ENCODE data around the gene SLC8B1.
"Not testable (repeated sequence)": the region's sequence is repeated elsewhere in the genome, so short reads cannot be mapped to it uniquely, and the experiment has no call there.

Gene SLC8B1

DNA sequence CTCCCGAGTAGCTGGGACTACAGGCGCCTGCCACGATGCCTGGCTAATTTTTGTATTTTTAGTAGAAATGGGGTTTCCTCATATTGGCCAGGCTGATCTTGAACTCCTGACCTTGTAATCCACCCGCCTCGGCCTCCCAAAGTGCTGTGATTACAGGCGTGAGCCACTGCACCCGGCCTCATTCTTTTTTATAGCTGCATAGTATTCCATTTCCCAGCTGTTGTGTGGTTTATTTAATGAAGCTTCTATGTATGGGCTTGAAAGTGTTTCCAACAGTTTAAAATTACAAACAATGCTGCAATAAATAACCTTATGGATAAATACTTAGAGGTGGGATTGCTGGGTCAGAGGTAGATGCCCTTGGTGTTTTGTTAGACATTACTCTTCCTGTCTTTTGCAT is 19.3 kb upstream of the SLC8B1 start:
- DNase-seq, result not testable (repeated sequence)

DNA sequence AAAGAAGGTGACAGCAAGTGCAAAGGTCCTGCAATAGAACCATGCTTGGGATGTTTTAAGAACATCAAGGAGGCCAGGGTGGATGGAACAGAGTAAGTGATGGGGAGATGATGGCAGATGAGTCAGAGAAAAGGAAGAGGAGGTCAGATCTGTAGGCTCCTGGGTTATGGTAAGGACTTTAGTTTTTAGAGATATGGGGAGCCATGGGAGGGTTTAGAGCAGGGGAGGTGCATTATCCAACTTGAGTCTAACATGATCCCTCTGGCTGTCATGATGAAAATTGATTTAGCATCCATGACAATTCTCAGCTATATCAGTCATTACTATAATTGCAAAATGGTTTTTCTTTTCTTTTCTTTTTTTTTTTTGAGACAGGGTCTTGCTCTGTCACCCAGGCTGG is 16.2 kb upstream of the SLC8B1 start:
- DNase-seq, result no peak

DNA sequence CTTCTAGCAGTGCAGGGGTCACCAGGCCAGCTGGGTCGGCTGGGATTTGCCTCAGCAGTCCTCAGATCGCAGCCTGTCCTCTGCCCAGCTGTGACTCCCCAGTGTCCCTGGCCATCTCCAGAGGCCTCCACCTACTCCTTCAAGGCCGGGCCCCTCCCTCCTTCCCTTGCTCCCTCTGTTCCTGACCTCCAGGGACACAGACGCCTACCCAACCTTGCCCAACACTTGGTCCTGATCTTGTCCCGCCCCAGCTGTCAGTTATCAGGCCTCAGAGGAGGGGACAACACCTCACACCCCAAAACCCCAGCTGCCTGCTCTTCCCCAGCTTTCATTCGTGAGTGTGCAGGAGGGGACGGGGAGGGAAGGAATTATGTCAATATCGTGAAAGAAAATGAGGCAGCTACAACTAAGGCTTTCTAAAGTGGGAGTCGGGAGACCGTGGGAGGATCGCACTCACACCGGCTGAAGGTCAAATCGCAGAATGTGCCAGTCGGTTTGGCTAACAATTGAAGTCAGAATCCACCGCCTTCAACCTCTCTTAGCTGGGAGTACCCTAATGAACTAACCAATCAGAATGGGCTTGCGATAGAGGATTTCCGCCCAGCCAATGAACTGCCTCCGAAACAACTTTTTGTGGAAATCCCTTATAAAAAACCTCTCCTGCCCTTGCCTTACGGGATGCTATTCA is 14.1 kb upstream of the SLC8B1 start:
- no peak for DNase-seq

DNA sequence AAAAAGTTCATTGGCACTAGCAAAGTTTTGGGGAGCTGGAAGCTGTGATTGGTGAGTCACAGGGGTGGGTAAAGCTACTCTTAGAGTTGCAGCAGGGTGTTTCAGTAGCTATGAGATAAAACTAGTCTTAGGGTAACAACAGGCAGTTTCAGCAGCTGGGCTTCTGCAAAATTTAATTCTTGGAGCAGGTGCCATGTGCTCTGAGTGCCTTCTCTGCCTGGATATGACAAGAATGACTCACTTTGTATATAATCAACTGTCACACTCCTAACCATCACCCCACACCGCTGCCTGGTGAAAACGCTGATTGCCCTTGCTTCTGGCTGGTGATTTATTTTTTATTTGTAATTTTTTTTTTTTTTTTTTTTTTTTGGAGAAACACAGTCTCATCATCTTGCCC is 13.0 kb upstream of the SLC8B1 start:
- no peak for DNase-seq

DNA sequence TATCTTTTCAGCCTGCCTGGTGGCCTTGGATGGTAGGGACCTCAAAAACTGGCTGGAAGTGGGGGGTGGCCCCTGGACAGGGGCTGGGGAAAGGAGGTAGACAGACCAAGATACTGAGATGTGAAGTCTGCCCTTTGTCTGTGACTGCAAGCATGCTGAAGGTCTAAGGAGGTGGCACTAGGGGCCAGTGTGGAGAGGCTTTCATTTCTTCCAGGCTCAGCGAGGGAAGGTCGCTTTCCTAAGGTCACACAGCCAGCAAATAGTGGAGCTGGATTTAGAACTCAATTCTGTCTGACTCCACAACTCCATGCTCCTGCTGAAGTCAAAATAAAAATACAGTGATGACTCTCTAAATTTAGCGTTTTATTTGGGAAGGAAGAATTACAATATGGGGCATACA is 12.2 kb upstream of the SLC8B1 start:
- no peak for DNase-seq

DNA sequence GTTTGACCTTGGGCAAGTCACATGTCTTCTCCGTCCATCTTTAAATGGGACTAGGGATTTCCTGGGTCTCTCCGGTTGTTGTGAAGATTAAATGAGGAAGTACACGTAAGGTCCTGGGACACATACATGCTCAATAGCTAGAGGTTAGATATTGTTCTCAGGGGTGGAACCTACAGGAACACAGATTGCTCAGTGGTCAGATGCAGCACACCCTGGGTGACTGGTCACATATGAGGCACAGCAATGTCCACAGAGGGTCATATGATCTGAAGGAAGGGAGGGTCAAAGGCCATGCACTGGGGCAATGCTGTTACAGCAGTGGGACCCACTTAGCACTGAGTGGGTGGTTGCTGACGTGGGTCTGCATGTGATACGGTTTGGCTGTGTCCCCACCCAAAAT is 11.4 kb upstream of the SLC8B1 start:
- no peak for DNase-seq

DNA sequence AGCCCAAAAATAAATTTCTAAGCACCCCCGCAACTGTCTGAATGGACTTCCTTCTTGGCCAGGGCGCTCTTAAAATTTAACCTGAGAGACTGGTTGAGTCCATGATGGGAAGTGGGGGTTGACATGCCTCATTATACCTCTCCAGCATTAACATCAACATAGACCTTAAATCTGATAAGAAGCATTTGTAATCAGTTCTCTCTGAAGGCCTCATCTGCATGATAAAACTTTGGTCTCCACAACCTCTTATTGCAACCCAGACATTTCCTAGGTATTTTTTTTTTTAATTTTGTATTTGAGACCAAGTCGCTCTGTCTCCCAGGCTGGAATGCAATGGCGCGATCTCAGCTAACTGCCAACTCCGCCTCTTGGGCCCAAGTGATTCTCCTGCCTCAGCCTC is 10.4 kb upstream of the SLC8B1 start:
- DNase-seq, result no peak

DNA sequence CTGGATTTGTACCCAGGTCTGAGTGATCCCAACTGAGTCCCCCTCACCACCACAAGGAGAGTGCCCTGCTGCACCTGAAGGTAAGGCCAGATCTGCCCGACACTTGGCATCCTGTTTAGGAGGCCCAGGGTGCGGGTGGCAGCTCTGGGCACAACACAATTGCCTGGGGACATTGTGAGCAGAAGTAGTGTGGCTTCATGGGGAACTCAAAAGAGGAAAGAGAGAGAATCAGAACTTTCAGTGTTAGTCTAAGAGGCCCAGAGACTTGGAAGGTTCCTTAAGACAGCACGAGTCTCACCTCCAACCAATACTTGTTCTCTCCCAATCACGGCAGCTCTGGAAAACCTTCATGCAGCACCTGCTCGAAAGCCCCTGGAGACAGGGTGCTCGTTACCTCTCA is 6.6 kb upstream of the SLC8B1 start:
- no peak for DNase-seq

DNA sequence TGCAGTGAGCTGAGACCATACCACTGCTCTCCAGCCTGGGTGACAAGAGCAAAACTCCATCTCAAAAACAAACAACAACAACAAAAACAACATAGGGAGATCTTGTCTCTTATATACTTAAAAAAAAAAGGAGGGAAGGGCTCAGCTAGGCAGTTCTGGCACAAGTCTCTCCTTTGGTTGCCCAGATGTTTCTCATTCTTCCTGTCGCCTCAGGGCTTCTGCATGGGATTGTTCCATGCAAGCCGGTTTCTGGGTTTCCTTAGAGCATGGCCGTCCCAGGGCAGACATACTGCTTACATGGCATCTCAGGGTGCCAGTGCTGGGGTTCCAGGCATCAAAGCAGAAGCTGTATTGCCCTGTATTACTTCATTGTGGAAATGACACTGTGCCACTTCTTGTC is 5.2 kb upstream of the SLC8B1 start:
- no peak for DNase-seq

DNA sequence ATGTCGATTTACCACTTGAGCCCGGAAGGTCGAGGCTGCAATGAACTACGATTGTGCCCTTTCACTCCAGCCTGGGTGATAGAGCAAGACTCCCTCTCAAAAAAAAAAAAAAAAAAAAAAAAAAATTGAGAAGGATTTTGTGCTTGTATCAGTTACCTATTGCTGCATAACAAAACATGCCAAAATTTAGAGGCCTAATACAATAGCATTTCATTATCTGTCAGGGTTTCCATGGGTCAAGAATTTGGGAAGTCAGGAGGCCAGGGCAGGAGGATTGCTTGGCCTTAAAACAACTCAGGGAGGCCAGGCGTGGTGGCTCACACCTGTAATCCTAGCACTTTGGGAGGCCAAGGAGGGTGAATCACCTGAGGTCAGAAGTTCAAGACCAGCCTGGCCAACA is 4.6 kb upstream of the SLC8B1 start:
- no peak for DNase-seq

DNA sequence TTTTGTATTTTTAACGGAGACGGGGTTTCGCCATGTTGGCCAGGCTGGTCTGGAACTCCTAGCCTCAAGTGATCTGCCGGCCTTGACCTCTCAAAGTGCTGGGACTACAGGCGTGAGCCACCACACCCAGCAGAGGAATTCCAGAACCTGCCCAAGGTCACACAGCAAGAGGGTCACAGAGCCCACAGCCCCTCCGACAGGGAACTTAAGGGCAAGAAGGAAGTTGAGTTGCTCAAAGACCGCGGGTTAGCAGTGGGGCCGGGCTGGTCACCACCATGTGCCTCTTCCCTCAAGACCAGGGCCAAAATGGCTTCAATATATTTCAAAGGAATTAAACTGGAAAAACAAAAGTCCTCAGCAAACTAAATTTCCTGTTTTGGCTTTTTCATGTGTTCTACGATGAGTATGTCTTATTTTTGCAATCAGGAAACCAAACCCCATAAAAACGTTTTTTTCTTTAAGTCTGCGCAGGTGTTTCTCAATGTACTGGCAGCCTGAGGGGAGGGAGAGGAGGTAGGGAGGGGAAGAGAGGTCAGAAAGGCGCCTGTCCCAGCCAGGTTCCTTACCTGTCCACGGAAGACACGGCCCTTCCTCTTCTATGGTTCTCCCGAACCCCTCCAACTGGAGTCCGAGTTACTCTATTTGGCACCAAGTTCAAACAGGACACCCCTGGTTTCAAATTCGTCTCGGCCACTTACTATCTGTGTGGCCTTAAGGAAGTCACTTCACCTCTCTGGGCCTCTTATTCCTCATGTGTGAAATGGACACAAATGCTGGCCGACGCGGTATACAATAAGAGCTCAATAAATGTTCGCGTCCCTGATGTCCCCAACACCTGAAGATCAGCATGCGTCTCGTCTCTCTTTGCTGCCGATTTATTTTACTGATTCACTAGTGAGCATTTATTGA is 778 bp downstream of the SLC8B1 start:
- DNase-seq, result no peak

DNA sequence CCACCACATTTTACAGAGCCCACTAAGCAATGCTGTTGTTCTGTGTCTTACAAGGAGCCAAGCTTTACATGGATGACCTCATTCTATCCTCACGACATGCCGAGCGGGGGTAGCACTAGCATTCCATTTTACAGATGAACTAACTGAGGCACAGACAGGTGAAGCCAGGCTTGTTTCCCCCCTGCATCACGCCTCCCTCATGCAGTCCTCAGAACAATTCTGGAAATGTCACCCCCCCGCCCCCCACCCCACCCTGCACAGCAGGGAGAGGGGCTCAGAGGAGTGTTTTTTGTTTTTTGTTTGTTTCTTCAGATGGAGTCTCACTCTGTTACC is 1.5 kb downstream of the SLC8B1 start:
- no peak for DNase-seq

DNA sequence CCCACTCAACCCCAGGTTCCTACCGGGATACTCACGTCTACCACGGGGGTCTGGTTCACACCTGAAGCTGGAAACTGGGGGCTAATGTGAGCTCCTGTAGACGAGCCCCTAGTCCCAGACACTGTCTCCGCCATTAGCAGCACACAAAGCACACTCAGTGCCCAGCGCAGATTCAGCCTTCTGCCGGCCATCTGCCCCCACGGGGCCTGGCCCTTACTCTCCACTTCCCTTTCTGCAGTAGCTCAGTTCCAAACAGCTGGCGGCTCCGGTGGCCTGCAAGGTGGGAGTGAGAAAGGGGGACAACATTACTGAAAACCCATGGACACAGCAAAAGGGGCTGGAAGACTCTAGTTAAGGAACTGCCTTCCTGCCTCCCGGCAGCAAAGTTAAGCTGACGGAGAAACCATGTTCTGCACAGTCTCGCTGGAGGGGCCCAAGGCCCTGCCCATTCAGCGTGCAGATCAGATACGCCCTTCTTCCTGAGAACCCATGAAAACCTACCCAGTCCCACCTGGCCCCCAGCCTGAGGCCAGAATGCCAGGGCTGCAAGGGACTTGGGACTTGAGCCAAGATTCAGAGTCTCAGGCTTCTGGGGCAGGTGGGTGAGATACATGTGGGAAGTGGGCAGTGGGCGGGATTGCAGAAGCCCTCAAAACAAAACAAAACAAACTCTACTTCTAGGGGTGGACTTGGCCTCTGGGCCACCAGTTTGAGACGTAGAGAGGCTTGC is 2.1 kb downstream of the SLC8B1 start:
- no peak for DNase-seq

DNA sequence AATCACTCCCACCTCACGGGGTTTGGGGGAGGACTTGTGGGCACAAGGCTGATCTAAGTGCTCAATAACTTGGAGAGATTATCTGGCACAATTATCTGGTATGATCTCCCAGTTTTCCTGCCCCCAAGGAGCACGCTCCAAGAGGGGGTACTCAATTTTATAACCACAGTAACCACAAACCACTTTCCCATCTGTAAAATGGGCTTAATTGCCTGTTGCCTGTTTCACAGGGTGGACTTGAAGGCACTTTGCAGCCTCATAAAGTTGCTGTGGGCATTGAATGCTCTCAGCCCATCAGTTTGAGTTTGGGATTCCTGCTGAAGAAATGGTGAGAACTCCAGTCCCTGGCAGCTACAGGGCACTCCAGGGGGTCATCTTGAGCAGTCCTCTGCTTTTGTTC is 4.4 kb downstream of the SLC8B1 start:
- DNase-seq, result no peak

DNA sequence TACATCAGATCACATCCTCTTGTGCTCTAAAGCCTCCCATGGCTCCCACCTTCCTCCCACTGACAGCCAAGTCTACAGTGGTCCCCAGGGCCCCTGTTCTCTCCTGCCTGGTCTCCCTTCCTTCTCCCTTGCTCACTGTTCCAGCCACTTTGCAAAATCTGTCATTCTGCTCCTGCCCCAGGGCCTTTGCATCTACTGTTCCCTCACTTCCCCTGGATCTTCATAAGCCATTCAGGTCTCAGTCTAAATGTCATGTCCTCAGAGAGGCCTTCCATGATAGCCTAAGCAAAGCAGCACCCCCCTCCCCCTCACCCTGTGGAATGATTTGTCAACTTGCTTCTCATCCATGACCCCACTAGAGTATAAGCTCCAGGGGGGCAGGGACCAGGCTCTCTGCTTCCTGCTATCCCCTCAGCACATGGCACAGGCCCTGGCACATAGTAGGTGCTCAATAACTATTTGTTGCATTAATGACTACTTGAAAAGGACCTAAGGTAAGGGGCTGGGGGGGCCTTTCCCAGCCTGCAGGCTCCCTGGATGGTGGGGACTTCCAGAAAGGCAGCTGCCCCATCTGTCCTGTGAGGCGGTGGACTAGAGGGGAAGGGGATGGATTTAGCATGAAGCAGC is 5.0 kb downstream of the SLC8B1 start:
- no peak for DNase-seq

DNA sequence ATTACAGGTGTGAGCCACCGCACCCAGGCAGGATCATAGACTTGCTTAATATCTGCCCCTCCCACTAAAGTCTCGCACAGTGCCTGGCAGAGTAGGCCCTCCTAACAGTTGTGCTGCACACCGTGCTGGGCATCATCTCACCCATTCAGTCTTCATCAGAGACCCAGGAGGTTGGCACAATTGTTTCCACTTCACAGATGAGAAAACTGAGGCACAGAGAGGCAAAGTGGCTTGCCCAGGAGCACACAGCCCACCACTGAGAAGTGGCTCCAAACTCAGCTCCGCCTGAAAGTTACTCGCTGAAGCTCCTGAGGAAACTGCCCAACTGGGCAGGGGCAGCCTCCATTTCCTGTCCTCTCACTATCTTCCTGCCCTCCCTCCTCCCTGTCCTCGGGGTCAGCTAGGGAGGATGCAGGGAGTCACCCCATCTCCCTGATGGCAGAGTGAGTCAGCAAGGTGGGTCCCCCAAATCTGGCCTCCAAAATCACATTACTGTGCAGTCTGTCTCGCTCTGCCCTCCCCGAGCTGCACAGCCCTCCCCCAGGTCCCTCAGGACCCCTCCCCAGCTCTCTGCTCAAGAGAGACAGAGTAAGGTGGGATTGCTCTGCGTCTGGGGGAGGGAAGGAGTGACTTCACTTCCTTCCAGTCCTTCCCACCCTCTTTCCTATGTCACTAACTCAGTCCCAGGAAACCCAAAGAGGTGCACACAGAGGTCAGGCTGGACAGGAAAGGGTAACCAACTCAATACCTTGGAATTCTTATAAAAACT is 5.7 kb downstream of the SLC8B1 start:
- no peak for DNase-seq

DNA sequence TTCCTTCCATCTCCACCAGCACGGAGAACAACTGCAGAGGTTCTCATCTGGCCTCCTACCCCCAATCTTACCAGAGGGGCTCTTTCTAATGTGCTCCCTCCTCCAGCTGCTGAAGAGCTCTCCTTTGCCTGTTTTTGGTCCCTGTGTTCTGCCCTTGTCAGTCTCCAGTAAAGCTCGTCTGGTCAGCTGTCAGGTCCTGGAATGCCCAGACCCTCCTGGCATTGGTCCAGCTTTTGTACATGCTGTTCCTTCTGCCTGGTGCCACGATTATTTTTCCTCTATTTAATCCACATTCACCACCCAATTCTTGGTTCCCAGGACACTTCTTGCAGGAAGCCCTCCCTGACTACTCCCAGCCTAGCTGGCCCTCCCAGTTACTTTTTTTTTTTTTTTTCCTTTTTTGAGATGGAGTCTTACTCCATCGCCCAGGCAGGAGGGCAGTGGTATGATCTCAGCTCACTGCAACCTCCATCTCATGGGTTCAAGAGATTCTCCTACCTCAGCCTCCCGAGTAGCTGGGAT is 6.5 kb downstream of the SLC8B1 start:
- no peak for DNase-seq

DNA sequence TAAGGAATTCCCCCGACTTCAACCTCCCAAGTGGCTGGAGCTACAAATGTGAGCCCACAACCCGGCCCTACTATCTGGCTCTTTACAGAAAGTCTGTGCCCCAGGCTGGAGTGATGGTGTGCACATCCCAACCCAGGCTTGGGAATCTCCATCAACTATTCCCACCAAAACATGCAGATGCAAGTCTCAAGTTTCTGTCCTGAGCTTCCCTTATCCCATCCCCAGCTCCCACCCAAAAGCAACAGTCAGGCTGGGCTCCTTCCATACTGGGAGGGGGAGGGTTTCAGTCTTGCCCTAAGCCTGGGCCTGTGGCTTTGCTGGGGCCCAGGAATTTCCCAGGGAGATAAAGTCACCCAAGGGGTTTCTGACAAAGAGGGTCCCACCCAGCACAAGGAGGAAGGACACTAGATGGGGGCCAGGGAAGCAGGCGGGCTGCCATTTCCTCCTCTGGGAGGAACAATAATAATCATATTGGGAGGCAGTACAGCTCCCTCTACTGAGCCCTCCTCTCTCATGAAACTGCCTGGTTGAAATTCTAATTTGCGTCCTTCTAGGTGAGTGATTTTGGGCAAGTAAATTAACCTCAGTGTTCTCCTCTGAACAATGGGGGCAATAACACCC is 8.0 kb downstream of the SLC8B1 start:
- DNase-seq, result no peak

DNA sequence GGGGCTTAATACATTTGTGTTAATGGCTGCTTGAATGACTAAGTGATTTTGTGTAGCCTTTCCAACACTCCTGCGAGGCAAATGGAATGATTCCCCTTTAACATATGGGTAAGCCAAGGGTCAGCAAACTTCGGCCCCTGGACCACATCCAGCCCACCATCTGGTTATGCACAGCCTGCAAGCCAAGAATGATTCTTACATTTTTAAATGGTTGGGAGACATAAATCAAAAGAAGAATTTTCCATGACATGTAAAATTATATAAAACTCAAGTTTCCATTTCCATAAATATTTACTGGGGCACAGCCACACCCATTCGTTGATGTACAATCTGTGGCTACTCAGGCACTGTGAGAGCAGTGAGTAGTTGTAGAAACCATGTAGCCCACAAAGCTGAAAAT is 9.0 kb downstream of the SLC8B1 start:
- DNase-seq, result no peak

DNA sequence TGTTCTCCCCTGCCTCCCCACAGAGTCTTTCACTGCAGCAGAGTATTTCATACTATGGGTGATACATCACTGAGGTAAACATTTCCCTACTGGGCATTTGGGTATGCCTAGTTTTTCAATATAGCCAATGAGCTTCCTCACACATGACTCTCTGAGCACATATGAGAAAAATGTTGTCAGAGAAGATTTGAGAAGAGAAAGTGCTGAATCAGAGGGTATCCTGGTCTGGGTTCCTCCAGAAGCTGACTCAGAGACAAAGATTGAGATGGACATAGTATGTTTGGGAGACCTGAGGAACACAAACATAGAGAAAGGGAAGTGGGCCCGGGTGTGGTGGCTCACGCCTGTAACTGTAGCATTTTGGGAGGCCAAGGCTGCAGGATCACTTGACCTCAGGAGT is 12.6 kb downstream of the SLC8B1 start:
- DNase-seq, result no peak

DNA sequence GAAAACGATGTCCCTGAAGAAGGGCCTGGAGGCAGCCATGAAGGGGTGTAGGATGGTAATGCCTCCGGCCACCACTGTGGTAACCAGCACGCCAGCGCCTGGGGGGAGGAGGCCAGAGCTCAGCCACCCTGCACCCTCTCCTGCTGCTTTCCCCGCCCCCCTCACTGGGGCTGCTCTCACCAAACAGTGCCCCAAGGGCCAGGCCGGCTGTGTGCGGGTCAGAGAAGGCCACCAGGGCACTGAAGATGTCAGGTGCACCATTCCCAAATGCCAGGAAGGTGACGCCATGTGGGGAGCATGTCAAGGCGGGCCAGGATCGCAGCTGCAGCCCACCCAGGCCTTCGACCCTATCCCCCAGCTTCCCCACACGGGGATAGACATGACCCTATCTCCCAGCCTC is 14.5 kb downstream of the SLC8B1 start:
- no peak for DNase-seq

All from DMS 273 treated with DMSO at 0.1 percent for 48 hours (cell line).